Dermis microvascular lymphatic vessel endothelial cell (primary cell): ENCODE measurements around the gene NCOA5. TPM values are rescaled to one million over a fixed set of nuclear protein-coding genes. Genes with fewer than 3 reads are reported as not detected.

ENCODE experiments used
- DNase-seq, 2 donors: peaks; one replicate each; pipeline versions ENCODE4 v3.0.0 to v3.0.0-alpha.2; 2010; ENCODE audit warnings: low read depth in 2 of 2
- total RNA-seq: library from RNA; depleted of rRNA; stranded (reverse); fragments of >200 nt; gene quantifications from 2 replicates; pipeline ENCODE4 v1.2.1, GENCODE V29; 2014

The NCOA5 gene
- 9.0 and 10.4 TPM in 2 replicates for total RNA-seq

DNA sequence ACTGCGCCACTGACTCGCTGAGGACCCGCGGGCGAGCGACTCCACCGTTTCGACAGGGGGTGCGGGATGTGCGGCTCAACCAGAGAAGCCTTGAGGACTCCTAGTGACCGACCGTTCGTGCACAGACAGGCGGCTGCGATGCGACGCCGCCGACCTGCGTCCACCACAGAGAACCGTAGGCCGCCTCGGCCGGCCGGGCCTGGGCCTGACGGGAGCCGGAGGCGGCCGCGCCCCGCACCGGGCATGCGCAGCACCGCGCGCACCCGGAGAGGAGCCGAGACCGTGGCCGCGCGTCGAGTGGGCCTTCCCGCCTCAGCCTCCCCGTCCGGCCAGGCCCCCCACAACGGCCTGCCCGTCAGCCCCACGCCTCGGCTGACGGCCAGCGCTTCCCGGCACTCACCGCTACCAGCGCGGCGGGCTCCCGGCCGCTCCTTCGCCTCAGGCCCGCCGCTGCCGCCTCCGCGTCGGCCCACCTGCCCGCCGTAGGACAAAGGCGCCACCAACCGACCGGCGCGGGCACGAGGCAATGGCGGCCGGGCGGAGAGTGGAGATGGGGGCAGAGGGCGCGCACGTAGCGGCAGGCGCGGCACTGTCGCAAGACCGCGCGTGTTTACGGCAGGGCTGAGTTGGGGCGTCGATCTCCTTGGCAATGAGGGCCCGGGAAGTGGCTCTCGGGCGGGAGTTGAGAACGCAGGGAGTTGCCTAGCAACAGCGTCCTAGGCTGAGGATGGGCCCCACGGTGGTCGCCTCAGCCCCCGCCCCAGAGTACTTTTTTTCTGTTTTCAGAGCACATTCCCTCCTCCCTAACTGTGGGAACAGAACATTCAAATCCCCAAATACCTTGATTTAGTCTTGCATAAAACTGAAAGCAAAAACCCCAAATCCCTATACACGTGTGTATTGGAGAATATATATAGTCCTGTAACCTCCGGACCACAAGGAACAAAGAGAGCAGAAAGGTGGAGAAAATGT, at the start of gene NCOA5:
NCOA5 (minus strand) TSS at position 546 of the 972 bp plus-strand sequence. CDS start 10,538 bp downstream, outside the sequence.
- DNase-seq: peak; percentile 83 to 95

DNA sequence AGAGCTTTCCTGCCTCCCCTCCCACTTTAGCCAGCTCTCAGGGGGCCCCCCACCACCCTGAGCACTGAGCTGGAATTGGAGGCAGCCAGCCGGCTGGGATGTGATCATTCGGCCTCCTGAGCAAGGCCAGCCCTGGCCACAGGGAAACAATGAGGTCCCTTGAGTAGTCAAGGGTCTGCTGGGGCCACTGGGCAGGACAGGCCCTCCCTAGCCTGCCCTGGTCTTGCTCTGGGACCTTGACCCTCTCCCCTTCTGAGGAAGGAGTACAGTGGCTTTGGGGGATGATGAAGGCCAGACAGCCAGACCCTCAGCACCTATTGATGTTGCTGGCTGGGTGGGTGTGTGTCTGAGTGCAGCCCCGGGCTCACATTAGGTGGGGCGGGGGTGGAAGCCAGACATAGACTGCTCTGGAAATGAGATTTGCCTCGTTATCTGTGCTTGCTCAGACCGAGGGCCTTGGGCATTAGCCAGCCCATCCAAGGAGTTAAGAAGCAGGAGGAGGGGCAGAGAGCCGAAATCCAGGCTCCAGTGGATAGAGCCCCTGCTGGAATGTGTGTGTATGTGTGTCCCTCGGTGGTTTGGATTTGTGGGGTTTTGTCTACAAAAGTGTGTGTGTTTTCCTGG, 49.6 kb upstream of the NCOA5 start:
- no peak for DNase-seq

DNA sequence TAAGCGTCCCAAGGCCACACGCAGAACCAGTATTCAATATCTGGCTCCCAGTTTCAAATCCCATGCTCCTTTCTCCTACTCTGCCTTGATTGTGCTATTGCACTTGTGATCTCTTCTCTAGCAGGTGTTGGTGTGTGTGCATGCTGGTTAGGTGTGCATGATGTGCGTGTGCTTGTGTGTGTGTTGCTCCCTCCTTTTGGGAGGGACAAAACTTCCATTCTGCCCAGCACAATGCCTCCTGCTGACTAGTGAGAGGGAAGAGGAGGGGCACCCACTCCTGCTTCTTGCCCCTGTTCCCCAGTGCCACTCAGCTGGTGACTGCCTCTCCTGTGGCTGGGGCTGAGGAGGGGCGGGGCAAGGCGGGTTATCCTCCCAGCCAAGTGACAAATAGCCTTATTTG, 48.1 kb upstream of the NCOA5 start:
- DNase-seq: no peak

DNA sequence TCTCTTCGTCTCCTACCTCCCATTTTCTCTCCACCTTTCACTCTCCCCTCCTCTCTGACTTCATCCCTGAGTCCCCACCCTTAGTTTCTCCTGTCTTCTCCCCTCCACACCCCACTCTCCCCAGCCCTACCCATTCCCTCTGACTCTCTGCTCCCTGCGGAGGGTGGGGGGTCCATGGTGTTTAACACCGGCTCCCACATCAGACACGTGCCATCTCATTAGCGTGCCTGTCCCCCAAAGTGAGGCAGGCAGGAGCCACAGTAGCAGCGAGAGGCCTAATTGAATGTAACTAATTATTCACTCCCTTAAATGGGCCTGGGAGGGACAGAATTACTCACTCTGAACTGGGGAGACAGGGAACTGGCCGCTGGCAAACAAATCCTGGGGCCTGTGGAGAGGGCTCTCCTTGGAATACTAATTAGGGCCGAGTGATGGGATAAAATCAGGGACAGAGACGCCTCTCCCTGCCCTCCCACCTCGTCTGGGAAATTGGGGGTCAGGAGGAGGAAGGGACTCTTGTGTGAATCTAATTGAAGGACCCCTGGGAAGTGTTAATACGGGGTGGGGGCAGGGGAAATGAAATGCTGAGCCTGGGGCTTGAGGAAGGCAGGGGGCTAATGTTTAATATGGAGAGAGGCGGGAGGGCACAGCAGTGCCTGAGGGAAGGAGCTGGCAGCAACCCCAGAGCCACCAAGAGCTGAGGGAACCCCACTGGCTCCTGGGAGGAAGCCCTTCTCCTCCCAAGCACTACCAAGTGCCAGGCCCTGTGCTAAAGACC, 46.3 kb upstream of the NCOA5 start:
- DNase-seq: no peak

DNA sequence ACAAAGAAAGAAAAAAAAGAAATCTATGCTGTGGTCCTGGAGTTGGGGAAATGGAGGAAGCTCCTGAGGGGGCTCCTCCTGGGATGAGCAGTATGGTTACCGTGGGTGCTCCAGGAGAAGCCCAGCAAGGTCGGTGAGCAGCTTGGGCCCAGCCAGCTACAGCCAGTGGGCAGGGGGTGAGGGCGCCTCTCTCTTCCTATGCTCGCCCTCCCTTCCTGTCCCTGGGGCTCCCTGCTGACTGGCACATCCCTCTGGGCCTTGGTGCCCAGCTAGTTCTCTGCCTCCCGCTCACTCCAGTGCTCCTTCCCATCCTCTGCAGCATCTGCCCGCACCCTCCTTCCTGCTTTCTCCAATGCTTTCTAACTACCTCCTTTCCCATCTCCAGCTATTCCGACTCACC, 45.0 kb upstream of the NCOA5 start:
- DNase-seq: no peak

DNA sequence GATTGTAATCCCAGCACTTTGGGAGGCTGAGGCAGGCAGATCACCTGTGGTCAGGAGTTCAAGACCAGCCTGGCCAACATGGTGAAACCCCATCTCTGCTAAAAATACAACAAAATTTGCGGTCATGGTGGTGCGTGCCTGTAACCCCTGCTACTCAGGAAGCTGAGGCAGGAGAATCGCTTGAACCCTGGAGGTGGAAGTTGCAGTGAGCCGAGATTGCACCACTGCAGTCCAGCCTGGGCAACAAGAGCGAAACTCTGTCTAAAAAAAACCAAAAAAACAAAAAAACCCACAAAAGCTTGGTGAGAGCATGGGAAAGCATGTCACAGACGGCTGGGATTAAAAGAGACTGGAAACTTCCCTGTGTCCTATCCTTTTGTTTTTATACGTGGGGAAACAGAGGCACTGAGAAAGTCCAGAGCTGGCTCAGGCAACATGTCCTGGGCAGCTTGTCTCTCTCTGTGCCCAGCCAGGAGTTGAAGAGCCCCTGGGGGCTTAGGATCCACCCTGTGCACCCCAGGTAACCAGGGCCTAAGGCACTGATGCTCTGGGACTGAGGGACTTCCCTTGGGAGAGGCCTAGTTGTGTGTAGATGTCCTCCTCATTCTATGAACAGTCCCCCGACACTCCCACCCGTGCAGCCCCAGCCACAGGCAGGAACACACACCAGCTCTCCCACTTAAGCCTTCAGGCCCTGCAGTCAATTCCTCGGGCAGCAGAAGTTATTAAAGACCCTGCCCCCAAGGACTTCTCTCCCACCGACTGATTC, 44.3 kb upstream of the NCOA5 start:
- no peak for DNase-seq

DNA sequence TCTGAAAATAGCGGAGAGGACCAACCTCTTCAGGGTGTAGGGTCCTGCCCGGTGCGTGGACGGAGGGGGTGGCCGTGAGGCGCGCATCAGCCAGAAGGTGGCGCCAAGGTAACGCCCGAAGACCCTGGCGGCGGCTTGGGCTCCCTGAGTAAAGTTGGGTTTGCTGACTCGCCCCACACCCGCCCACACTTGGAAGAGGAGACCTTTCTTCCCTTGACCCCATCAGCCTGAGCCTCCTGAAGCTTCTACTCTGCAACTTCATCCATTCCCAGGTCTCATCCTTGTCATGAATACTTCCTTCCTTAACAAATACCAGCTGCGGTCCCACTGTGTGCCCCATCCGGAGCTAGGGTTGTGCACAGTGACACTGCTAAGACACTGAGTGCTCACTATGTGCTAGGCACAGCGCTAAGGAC, 43.0 kb upstream of the NCOA5 start:
- DNase-seq: peak in 1 of 2 donors; percentile 63

DNA sequence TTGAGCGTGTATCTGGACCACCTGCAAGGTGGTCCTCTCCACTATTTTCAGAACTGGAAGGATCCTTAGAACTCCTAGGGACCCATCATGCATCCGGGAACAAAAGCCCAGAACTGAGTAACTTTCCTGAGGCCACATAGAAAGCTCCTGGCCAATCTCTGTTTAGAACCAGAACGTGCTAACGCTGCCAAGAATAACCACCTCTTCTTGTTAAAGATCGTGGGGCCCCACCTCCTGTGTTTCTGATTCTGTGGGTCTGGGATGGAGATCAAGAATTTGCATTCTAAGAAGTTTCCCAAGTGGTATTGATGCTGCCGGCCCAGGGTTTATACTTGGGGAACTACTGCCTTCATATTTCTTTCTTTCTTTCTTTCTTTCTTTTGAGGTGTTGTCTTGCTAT, 41.6 kb upstream of the NCOA5 start:
- DNase-seq: no peak

DNA sequence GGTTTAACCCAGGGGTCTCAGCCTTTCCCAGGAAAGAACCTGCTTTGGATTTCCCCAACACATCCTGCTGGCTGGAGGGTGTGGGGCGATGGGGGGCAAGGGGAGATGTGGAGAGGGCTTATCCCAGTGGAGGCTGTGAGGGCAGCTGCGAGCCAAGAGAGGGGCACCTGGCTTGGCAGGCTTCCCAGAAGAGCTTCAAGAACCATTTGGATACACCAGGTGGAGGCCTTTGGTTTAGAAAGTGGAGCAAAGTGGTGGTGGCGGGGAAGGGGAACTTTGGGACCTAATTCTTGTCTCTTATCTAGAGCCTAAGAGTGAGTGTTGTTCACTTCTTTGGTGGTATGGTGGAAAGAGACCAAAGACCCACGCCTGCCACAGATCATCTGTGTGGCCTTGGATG, 40.8 kb upstream of the NCOA5 start:
- no peak for DNase-seq

DNA sequence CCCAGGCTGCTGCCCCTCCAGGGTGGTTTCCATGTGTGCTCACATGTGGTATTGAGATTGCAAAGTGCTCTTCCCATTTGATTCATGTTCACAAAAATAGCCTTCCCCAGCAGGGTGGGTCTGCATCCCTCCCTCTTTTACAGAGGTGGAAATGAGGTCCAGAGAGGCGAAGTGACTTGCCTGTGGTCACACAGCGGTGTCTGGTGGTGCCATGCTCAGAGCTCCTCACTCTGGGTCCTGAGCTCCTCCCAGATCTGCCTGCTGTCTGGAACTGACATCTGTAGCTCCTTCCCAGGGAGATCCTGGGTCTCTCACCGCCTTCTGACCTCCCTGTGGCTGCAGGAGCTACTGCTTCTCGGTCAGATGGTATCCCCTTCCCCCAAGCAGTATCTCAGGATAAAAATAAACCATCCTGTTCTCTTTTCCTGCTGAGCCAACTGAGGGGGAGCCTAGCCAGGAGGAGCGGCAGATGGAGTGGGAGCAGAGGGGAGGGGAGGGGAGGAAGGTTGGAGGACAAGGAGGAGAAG, 40.3 kb upstream of the NCOA5 start:
- no peak for DNase-seq

DNA sequence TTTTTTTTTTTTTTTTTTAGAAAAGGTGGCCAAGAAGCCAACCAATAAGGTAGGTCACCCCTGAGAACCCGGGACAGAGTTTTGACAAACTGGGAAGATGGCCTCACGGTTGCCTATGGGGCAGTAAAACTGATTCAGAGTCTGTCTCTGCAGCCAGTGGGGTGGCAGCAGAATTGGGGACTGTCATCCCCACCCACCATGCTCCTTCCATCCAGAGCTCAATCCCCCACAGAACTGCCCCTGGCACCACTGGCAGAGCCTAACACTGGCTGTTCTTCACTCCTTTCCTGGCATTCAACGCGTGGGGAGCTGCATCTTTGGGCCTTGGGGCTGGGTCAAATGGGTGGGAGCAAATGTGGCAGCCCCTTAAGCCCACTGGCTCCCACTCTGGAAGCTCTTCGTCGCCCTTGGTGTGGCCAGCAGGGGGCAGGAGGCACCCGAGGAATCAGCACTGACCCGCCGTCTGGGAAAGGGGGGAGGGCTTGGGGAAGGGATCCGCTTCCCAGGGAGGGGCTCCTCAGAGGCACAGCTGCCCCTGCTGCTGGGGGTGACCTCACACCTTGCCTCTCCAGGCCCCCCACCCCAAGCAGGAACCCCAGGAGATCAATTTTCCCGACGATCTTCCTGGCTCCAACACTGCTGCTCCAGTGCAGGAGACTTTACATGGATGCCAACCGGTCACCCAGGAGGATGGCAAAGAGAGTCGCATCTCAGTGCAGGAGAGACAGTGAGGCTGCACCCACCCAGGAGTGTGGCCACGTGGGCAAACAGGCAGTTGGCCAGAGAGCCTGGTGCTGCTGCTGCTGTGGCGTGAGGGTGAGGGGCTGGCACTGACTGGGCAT, 38.8 kb upstream of the NCOA5 start:
- DNase-seq: peak in 1 of 2 donors; percentile 35

DNA sequence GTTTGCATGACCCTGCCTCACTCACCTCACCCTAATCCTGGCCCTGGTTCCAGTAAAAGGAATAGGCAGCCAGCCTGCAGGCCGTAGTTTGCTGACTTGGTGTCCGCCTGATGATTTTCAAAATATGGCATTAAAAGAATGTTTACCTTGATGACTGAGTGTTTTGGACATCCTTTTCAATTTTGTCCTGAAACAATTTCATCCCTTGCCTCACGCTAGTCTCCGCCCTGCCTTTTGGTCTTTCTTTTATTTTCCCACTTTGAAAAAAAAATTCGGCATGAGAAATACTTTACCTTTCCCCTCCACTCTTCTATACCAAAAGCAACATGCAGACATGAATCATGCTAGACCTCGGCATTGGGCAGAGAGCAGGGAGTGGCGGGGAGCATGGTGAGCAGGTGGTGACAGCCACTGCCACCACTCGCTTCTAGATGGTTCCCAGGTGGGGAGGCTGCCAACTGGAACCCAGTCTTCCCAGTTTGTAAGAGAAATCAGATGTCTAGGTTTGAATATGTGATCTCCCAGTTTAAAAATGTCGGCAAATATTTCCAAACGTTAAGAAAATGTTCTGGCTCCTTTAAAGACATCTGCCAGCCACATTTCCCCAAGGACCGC, 37.7 kb upstream of the NCOA5 start:
- DNase-seq: no peak

DNA sequence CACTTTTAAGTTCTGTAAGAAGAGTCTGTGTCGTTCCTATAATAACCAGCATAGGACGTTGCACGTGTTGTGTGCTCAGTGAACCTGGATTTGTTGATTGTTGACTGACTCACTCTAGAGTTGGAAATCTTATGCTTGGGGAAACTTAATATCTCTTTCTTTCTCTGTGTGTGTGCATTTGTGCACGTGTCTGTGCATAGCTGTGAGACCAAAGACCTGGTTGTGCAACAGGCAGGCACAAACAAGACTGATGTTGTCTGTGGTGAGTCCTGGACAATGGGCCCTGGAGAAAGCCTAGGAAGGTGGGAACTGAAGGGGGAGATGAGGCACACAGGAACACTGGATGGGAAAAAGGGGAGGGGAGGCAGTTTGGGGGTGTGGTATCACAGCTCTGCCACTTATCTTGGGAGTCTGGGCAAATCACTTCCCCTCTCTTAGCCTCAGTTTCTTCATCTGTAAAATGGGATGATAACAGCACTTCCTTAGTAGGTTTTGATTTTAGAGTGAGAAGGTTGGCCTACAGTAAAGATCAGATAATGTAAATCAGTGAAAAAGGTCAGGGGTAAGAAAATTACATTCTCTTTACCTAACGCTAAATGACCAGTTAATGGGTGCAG, 36.8 kb upstream of the NCOA5 start:
- DNase-seq: no peak

DNA sequence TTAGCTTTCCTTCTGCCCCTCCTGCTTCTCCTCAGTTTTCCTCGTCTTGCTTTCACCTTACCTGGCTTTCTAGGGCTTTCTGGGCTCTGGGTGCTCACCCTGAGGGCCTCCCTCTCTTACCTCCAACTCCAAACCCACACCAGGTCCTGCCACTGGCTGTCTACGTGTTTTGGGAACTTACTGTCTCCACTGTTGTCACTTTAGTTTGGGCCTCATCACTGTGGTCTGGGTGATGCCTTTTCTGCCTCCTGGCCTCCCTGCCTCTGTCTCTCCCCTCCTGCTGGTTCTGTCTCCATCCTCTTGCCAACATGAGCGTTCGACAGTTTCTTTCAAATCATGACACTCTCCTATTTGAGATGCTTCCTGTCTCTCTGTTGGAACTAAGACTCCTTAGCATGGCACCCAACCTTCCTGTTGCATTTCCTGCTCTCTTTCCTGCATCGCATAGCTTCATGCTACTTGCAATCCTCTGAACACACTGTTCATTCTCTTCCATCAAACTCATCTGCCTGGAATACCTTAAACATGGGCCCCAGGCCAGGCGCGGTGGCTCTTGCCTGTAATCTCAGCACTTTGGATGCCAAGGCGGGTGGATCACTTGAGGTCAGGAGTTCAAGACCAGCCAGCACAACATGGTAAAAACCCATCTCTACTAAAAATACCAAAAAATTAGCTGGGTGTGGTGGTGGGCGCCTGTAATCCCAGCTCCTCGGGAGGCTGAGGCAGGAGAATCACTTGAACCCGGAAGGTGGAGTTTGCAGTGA, 33.9 kb upstream of the NCOA5 start:
- no peak for DNase-seq

DNA sequence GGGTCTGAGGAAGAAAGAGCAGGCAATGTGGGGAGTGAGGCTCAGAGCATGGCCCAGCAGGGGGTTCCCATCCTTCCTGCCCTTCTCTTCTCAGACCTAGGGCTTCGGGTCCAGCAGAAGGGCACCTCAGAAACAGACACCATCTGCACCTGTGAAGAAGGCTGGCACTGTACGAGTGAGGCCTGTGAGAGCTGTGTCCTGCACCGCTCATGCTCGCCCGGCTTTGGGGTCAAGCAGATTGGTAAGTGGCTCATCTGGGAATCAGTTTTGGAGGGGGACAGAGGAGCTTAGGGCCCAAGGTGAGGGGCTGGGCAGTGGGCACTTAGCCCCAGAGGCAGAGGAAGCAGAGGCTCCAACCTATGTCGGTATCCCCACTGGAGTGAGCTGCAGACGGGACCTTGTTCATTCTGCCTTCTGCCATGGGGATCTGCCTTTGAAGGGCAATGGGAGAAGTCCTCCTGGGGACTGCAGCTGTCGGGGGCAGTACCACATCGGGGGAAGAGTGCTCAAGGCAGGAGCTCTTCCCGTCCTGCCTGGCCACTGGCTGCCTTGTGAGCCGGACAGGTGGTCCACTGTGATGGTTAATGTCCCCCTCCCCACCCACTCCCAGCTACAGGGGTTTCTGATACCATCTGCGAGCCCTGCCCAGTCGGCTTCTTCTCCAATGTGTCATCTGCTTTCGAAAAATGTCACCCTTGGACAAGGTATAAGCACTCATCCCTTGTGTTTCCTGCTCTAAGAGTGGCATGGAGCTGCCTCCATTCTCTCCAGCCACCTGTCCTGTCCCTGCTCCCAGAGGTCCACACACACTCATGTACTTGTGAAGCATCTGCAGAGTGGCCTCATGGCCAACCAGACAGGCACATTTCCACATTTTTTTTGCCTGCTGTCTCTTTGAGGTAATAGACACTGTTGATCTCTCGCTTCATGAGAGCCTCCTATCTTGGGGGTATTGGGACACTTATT, 33.0 kb upstream of the NCOA5 start:
- no peak for DNase-seq

DNA sequence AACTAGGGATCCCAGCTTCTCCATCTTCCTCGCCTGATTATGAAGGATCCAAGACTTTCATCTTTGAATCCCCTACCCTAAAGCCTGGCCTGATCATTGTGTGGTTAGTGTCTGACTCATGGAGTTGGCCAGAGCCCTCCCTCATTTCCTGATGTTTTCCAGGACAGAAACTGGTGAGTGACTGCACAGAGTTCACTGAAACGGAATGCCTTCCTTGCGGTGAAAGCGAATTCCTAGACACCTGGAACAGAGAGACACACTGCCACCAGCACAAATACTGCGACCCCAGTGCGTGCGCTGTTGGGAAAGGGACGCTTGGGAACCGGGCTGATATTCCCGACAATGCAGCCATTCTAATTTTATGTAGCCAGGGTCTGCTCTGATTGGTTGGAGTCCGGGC, 32.3 kb upstream of the NCOA5 start:
- DNase-seq: peak; percentile 60 to 83
